Measurements from ENCODE around the gene MED13L. TPM values are rescaled to one million over a fixed set of nuclear protein-coding genes. Genes with fewer than 3 reads are reported as not detected.

MED13L gene
- total RNA-seq, 1 experiment from 2014 or later = 80.5 TPM

DNA sequence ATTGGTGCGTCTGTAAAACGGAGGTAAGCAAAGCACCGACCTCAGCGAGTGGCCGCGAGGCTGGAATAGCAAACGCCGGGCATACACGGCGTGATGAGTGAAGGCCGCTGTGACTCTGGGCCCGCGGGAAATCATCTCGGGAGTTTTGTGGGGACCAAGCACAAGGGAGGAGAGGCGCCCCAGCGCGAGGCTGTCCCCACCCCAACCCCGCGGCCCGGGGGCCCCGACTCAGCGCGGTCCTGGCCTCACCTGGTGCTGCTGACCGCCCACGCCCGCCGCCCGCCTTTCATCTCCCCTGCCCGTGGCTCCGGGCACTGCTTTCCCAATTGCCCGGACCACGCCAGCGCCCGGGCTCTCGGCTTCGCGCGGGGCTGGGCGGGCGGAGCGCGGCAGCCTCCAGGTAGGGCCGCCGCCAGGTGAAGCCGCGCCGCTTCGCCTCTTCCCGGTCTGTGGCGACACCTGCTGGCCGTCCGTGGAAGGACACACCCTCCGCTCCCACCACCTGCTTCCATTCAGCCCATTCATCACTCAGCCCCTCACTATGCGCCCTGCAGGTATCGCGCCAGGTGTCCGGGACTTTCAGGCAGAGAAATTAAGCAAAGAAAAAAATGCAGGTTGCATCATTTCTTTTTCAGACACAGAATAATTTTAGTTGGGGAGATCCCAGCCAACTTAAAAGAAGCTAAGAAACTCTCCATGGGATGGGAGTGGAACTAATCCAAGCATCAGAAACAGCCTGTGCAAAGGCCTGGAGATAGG lies 360.4 kb downstream of the MED13L start:
- Mint-ChIP-seq H3K9me3 (peaks cover 25% of the 10 kb centered on the region), H3K4me1 (0 out of 2 replicates have a peak, but pooled peaks cover 8% of the 10 kb centered on the region), H3K27me3 (ENCODE audit: low read depth) (peaks cover 38% of the 10 kb centered on the region), H3K4me3 (peak overlapping the region; percentile 69), H3K36me3 (peaks cover 1% of the 10 kb centered on the region), H3K27ac (no peak overlapping the region)
- TF ChIP-seq, protein P1, sequence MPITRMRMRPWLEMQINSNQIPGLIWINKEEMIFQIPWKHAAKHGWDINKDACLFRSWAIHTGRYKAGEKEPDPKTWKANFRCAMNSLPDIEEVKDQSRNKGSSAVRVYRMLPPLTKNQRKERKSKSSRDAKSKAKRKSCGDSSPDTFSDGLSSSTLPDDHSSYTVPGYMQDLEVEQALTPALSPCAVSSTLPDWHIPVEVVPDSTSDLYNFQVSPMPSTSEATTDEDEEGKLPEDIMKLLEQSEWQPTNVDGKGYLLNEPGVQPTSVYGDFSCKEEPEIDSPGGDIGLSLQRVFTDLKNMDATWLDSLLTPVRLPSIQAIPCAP (CRISPR knock-in tag; IDR thresholded peaks at IDR 0.05) = no peak
- TF ChIP-seq RORB (CRISPR knock-in tag; IDR thresholded peaks at IDR 0.05) = no peak
- TF ChIP-seq ESRRA (CRISPR knock-in tag; IDR thresholded peaks at IDR 0.05; ENCODE audit: borderline replicate concordance) = no peak
- TF ChIP-seq ZNF423 (CRISPR knock-in tag; IDR thresholded peaks at IDR 0.05) = peak; percentile 99
- TF ChIP-seq SMAD3 (CRISPR knock-in tag; IDR thresholded peaks at IDR 0.05; ENCODE audit: borderline replicate concordance) = no peak
- TF ChIP-seq, protein P2, sequence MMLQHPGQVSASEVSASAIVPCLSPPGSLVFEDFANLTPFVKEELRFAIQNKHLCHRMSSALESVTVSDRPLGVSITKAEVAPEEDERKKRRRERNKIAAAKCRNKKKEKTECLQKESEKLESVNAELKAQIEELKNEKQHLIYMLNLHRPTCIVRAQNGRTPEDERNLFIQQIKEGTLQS (CRISPR knock-in tag; conservative IDR thresholded peaks at IDR 0.05) = no peak
- TF ChIP-seq, protein P3, sequence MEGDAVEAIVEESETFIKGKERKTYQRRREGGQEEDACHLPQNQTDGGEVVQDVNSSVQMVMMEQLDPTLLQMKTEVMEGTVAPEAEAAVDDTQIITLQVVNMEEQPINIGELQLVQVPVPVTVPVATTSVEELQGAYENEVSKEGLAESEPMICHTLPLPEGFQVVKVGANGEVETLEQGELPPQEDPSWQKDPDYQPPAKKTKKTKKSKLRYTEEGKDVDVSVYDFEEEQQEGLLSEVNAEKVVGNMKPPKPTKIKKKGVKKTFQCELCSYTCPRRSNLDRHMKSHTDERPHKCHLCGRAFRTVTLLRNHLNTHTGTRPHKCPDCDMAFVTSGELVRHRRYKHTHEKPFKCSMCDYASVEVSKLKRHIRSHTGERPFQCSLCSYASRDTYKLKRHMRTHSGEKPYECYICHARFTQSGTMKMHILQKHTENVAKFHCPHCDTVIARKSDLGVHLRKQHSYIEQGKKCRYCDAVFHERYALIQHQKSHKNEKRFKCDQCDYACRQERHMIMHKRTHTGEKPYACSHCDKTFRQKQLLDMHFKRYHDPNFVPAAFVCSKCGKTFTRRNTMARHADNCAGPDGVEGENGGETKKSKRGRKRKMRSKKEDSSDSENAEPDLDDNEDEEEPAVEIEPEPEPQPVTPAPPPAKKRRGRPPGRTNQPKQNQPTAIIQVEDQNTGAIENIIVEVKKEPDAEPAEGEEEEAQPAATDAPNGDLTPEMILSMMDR (IDR thresholded peaks at IDR 0.05) = peak; percentile 96
- TF ChIP-seq KAT7 (CRISPR knock-in tag; IDR thresholded peaks at IDR 0.05; ENCODE audit: borderline replicate concordance) = 0 out of 2 replicates have a peak, but pooled peaks have one; percentile 37
- TF ChIP-seq, protein P4, sequence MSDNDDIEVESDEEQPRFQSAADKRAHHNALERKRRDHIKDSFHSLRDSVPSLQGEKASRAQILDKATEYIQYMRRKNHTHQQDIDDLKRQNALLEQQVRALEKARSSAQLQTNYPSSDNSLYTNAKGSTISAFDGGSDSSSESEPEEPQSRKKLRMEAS (CRISPR knock-in tag; IDR thresholded peaks at IDR 0.05) = peak; percentile 89
- TF ChIP-seq, protein P5, sequence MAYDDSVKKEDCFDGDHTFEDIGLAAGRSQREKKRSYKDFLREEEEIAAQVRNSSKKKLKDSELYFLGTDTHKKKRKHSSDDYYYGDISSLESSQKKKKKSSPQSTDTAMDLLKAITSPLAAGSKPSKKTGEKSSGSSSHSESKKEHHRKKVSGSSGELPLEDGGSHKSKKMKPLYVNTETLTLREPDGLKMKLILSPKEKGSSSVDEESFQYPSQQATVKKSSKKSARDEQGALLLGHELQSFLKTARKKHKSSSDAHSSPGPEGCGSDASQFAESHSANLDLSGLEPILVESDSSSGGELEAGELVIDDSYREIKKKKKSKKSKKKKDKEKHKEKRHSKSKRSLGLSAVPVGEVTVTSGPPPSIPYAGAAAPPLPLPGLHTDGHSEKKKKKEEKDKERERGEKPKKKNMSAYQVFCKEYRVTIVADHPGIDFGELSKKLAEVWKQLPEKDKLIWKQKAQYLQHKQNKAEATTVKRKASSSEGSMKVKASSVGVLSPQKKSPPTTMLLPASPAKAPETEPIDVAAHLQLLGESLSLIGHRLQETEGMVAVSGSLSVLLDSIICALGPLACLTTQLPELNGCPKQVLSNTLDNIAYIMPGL (CRISPR knock-in tag; IDR thresholded peaks at IDR 0.05) = peak; percentile 92; the same call in 1 of the 2 replicates
- peak; percentile 52; the same call in 1 of the 2 replicates for TF ChIP-seq FOXP1 (CRISPR knock-in tag; IDR thresholded peaks at IDR 0.05; ENCODE audit: borderline replicate concordance)
- TF ChIP-seq ZNF232 (CRISPR knock-in tag; IDR thresholded peaks at IDR 0.05) = no peak
- TF ChIP-seq SP1 (CRISPR knock-in tag; conservative IDR thresholded peaks at IDR 0.05) = peak; percentile 44; the same call in 1 of the 2 replicates
- TF ChIP-seq, protein P6, sequence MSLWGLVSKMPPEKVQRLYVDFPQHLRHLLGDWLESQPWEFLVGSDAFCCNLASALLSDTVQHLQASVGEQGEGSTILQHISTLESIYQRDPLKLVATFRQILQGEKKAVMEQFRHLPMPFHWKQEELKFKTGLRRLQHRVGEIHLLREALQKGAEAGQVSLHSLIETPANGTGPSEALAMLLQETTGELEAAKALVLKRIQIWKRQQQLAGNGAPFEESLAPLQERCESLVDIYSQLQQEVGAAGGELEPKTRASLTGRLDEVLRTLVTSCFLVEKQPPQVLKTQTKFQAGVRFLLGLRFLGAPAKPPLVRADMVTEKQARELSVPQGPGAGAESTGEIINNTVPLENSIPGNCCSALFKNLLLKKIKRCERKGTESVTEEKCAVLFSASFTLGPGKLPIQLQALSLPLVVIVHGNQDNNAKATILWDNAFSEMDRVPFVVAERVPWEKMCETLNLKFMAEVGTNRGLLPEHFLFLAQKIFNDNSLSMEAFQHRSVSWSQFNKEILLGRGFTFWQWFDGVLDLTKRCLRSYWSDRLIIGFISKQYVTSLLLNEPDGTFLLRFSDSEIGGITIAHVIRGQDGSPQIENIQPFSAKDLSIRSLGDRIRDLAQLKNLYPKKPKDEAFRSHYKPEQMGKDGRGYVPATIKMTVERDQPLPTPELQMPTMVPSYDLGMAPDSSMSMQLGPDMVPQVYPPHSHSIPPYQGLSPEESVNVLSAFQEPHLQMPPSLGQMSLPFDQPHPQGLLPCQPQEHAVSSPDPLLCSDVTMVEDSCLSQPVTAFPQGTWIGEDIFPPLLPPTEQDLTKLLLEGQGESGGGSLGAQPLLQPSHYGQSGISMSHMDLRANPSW (CRISPR knock-in tag; conservative IDR thresholded peaks at IDR 0.05; ENCODE audit: low read depth) = no peak
- TF ChIP-seq ZBTB21 (CRISPR knock-in tag; IDR thresholded peaks at IDR 0.05; ENCODE audit: borderline replicate concordance) = 0 out of 2 replicates have a peak, but pooled peaks have one; percentile 44
- DNase-seq (ENCODE audit: low spot score) (peak; percentile 93), ATAC-seq (peak; percentile 95)
- POLR2A ChIA-PET = no interaction called here
- CTCF ChIA-PET = interaction anchor here (1.0 to 2.1 kb wide), 6 partner anchors 22 to 1937 kb away, joined by 3 to 12 read pairs (median 6); no protein-coding TSS in a partner anchor

DNA sequence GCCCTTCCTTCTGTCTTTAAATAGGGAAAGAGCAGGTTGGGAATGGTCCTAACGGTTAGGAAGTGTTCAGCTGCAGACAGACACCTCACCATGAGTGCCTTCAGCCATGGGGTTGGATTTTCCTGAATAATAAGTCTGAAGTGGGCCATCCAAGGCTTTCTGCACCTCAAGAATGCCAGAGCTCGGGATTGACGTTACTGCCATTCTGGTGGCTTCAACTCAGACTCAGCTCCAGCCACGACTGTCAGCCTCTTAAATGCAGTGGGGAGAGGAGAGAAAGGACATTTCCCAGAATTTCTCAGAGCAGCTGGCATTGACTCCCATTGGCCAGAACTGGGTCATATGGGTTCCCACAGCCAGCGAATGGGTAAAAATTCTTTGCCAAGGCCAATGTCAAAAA lies 363.4 kb downstream of the MED13L start:
- Mint-ChIP-seq H3K36me3 (no peaks in the 10 kb centered on the region), H3K27me3 (ENCODE audit: low read depth) (peaks cover 31% of the 10 kb centered on the region), H3K27ac (no peak overlapping the region), H3K9me3 (peaks cover 7% of the 10 kb centered on the region), H3K4me1 (0 out of 2 replicates have a peak, but pooled peaks cover 8% of the 10 kb centered on the region), H3K4me3 (no peak overlapping the region)
- ChIA-PET CTCF (interaction anchor here (0.6 to 0.9 kb wide), 2 partner anchors 23 to 47 kb away, joined by 3 to 5 read pairs; no protein-coding TSS in a partner anchor), POLR2A (interaction anchor here (1.1 kb wide), 1 partner anchor 47 kb away, joined by 3 read pairs; no protein-coding TSS in a partner anchor)
- TF ChIP-seq FOXP1 (CRISPR knock-in tag; IDR thresholded peaks at IDR 0.05; ENCODE audit: borderline replicate concordance) (no peak), CREM (CRISPR knock-in tag; IDR thresholded peaks at IDR 0.05) (no peak), SOX15 (CRISPR knock-in tag; IDR thresholded peaks at IDR 0.05) (no peak)
- TF ChIP-seq, protein P7, sequence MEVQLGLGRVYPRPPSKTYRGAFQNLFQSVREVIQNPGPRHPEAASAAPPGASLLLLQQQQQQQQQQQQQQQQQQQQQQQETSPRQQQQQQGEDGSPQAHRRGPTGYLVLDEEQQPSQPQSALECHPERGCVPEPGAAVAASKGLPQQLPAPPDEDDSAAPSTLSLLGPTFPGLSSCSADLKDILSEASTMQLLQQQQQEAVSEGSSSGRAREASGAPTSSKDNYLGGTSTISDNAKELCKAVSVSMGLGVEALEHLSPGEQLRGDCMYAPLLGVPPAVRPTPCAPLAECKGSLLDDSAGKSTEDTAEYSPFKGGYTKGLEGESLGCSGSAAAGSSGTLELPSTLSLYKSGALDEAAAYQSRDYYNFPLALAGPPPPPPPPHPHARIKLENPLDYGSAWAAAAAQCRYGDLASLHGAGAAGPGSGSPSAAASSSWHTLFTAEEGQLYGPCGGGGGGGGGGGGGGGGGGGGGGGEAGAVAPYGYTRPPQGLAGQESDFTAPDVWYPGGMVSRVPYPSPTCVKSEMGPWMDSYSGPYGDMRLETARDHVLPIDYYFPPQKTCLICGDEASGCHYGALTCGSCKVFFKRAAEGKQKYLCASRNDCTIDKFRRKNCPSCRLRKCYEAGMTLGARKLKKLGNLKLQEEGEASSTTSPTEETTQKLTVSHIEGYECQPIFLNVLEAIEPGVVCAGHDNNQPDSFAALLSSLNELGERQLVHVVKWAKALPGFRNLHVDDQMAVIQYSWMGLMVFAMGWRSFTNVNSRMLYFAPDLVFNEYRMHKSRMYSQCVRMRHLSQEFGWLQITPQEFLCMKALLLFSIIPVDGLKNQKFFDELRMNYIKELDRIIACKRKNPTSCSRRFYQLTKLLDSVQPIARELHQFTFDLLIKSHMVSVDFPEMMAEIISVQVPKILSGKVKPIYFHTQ (CRISPR knock-in tag; IDR thresholded peaks at IDR 0.05) = no peak
- ATAC-seq (no peak), DNase-seq (ENCODE audit: low spot score) (no peak)

All from WTC11 (cell line).